NCI-H1436 (cell line): Measurements from ENCODE around the gene HSD17B11.
A peak's percentile ranks its signal among the peaks of the same experiment; 100 is the strongest.
"Not testable (repeated sequence)": the region's sequence is repeated elsewhere in the genome, so short reads cannot be mapped to it uniquely, and the experiment has no call there.

Experiments
- DNase-seq: peaks from one replicate; lab custom pipeline; 2025; lab: John Stamatoyannopoulos, UW

HSD17B11 gene

DNA sequence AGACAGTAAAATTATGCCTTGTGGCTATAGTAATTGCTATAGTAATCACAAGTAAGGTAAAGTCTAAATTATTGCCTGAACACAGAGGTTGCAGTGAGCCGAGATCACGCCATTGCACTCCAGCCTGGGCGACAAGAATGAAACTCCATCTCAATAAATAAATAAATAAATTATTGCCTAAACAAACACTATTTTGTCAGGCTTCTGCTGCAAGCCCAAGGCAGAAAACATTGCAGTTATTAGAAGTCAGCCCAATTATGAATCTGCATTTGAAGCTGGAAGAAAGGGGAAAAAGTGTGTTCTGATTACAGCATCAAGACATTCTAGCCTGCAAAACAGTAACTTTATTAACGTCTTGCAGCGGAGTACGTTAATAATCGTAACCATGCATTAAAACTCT is 85.4 kb downstream of the HSD17B11 start:
- no peak for DNase-seq

DNA sequence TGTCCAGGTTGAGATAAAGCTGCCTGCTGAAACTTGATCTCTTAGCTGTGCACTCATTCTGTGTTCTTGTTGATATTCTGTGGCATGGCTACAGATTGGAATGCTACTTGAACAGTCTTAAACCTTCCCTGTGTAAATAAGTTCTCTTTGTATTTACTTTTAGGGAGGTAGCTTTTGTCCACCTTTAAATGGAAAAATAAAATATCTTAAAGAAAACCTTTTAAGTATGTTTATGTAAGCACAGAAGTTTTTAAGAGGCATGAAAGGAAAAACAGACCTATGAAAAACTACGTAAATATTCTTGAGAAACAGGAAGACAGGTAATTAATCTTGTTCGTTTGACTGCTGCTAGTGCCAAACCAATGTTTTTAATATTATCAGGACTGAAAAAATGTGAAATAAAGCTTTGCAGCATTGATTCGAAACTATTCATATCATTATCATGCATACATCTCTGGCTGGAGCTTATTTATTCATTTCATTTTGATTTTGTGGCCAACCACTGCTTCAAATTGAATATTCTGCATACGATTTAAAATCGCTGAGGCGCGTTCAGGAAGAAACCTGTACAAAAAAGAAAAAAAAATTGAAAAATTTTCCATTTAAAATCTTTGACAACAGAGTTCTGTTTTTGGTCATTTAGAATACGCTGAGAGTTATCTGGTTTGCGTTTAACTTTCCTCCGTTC is 86.1 kb downstream of the HSD17B11 start:
- DNase-seq = peak; percentile 11

DNA sequence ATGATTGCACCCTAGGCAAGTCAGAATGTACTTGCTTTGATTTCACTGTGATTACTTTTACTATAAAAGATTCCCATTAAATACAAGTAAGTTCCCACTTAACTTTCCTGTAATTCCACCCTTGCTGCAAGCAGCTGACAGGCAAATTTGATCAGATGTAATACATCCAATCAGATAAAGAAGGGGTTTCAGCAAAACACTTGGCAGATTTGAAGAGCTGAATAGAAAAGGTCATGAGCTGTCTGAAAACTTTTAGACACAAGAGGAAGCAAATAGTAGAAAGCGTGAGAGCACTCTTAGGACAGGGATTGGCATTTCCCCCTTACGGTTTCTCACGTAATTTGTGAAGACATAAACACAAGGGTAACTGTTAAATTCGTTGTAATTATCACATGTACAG is 91.1 kb downstream of the HSD17B11 start:
- DNase-seq = no peak

DNA sequence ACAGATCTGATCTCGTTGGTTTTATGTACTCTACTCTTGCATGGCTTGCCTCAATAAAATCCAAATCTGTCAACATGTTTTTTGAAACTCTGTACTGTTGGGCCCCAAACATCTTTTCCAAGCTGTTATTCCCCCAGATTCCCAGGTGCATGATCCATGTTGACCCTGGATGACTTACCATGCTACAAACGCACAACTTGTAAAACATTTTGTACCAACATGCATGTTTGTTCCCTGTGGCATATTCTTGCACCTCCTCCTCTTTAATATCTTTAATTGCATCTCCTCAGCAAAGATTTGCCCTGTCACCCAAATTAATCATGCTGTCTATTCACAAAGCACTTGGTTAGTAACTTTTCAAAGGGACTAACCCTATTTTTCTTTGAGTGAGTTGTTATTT is 92.6 kb downstream of the HSD17B11 start:
- no peak for DNase-seq

DNA sequence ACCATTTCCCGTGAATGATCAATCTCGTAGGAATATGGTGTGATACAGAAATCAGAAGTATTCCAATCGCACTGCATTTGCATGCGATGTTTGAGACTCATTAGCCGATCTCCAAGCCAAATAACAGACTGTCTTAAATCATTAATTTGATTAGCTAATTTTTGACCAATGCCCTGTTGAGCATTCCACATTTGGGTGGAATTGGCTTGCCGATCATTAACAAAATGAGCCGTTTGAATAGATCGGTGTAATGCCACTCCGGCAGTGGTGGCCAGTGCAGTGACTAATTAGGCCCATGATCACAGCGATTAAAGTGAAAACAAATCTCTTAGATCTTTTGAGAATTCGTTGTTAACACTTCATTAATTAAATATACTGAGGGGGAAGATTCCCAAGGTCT is 96.1 kb downstream of the HSD17B11 start:
- not testable (repeated sequence) for DNase-seq

DNA sequence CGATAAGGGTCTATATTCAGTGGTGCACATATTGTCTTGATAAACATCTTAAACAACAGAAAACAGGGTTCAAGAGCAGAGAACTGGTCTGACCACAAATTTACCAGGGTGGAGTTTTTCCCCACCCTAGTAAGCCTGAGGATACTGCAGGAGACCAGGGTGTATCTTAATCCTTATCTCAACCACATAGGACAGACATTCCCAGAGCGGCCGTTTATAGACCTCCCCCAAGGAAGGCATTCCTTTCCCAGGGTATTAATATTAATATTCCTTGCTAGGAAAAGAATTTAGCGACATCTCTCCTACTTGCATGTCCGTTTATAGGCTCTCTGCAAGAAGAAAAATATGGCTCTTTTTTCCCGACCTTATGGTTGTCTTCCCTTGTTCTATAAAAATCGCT is 97.1 kb downstream of the HSD17B11 start:
- not testable (repeated sequence) for DNase-seq

DNA sequence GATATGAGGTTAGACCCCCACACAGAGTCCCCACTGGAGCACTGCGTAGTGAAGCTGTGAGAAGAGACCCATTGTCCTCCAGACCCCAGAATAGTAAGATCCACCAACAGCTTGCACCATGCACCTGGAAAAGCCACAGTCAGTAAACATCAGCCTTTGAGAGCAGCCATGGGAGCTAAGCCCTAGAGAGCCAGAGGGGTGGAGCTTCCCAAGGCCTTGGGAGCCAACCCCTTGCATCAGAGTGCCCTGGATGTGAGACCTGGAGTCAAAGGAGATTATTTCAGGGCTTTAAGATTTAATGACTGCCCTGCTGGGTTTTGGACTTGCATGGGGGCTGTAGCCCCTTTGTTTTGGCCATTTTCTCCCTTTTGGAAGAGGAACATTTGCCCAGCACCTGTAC is 104.0 kb downstream of the HSD17B11 start:
- no peak for DNase-seq
